Mammary epithelial cell (primary cell): ENCODE data around the gene KRCC1.

Source experiments
- EZH2 ChIP-seq: IDR thresholded peaks from 2 replicates; pipeline ENCODE4 v1.6.1; 2012; ENCODE audit warnings: low read length, inconsistent platforms, borderline replicate concordance
- TF ChIP-seq, protein P1 (sequence below), 2 donors: IDR thresholded peaks in 1 of 2; conservative IDR thresholded peaks in 1 of 2; 2 replicates each; pipeline ENCODE4 v1.5.1; 2011 to 2012; ENCODE audit warnings: inconsistent platforms in 2 of 2, low read length in 2 of 2, mild to moderate bottlenecking in 2 of 2, control low read depth in 1 of 2, low read depth in 1 of 2; ENCODE audit not compliant: insufficient read depth in 1 of 2; ENCODE audit errors: extremely low read depth in 1 of 2

DNA sequence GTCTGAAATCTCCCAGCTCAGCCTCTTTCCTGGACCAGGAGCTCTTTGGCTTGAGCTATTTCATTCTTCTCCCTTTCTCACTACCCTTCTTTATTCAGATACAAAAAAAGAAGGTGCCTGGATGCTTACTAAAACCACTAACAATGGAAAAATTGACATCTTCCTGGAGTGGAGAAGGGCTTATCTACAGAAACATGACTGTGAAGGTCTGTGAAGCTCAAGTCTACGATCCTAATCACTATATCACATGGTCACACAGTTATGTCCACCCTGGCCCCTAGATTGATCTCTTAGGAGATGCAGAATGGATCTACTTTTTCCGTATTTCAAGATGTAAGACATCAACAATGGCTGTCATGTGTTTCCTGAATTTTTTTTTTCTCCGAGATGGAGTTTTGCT lies 5.7 kb upstream of the KRCC1 start:
- TF ChIP-seq, protein P1, sequence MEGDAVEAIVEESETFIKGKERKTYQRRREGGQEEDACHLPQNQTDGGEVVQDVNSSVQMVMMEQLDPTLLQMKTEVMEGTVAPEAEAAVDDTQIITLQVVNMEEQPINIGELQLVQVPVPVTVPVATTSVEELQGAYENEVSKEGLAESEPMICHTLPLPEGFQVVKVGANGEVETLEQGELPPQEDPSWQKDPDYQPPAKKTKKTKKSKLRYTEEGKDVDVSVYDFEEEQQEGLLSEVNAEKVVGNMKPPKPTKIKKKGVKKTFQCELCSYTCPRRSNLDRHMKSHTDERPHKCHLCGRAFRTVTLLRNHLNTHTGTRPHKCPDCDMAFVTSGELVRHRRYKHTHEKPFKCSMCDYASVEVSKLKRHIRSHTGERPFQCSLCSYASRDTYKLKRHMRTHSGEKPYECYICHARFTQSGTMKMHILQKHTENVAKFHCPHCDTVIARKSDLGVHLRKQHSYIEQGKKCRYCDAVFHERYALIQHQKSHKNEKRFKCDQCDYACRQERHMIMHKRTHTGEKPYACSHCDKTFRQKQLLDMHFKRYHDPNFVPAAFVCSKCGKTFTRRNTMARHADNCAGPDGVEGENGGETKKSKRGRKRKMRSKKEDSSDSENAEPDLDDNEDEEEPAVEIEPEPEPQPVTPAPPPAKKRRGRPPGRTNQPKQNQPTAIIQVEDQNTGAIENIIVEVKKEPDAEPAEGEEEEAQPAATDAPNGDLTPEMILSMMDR (conservative IDR thresholded peaks at IDR 0.05 in 1 of 2, IDR thresholded peaks at IDR 0.05 in 1 of 2; ENCODE audit: extremely low read depth in 1 of 2, insufficient read depth in 1 of 2, low read depth in 1 of 2, low read length in 2 of 2), result no peak
- TF ChIP-seq EZH2, result no peak
